Measurements from ENCODE around the gene LIPC.

- TF ChIP-seq CTCF (IDR thresholded peaks at IDR 0.05; ENCODE audit: low read depth, low read length), result no peak
- TF ChIP-seq, protein P1, sequence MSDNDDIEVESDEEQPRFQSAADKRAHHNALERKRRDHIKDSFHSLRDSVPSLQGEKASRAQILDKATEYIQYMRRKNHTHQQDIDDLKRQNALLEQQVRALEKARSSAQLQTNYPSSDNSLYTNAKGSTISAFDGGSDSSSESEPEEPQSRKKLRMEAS (IDR thresholded peaks at IDR 0.05; ENCODE audit: low read depth, low read length), result no peak
- TF ChIP-seq POLR2A (IDR thresholded peaks at IDR 0.05; ENCODE audit: extremely low read depth, insufficient read length), result no peak
- no peak for TF ChIP-seq MYC (IDR thresholded peaks at IDR 0.05; ENCODE audit: low read depth, low read length)
Observed at GRCh38 chr15:58504674-58505234, 73.0 kb downstream of the LIPC start.
